HepG2 (cell line): Measurements from ENCODE around the gene GSDME. TPM values are rescaled to one million over a fixed set of nuclear protein-coding genes. Genes with fewer than 3 reads are reported as not detected.

Experiments
- CREM ChIP-seq, 2 experiments: sonication (generic) in 1 of 2; formaldehyde crosslinking in 1 of 2; IDR thresholded peaks; 2 replicates each; pipeline versions ENCODE4 v1.4.0 to v1.6.1; 2016 to 2020; ENCODE audit warnings: antibody characterized with exemption in 1 of 2, mild to moderate bottlenecking in 1 of 2, missing genetic modification reagents in 1 of 2
- FOXA3 ChIP-seq: IDR thresholded peaks from 2 replicates; pipeline ENCODE4 v1.6.1; 2016; ENCODE audit warnings: missing genetic modification reagents, missing compliant biosample characterization
- PLRG1 ChIP-seq: fragments of 450-650 bp; conservative IDR thresholded peaks from 2 replicates; pipeline ENCODE4 v1.6.1; 2016
- SIX1 ChIP-seq: sonication (generic); formaldehyde crosslinking; IDR thresholded peaks from 2 replicates; pipeline ENCODE4 v1.4.0; 2020; ENCODE audit warnings: missing genetic modification reagents, borderline replicate concordance
- TGIF2 ChIP-seq: IDR thresholded peaks from 2 replicates; pipeline ENCODE4 v1.6.1; 2016; ENCODE audit warnings: control low read depth, missing compliant biosample characterization
- YEATS4 ChIP-seq: sonication (generic); formaldehyde crosslinking; IDR thresholded peaks from 2 replicates; pipeline ENCODE4 v1.4.0; 2020; ENCODE audit warnings: missing genetic modification reagents, borderline replicate concordance
- ZBTB20 ChIP-seq: sonication (generic); formaldehyde crosslinking; IDR thresholded peaks from 2 replicates; pipeline ENCODE4 v1.8.1; 2023; ENCODE audit warnings: missing genetic modification reagents, low read depth, mild to moderate bottlenecking, borderline replicate concordance
- ZBTB3 ChIP-seq: sonication (generic); formaldehyde crosslinking; IDR thresholded peaks from 2 replicates; pipeline ENCODE4 v1.4.0; 2020; ENCODE audit warnings: low read depth, mild to moderate bottlenecking, moderate library complexity, missing genetic modification reagents, borderline replicate concordance
- ZNF501 ChIP-seq: sonication (generic); formaldehyde crosslinking; IDR thresholded peaks from 2 replicates; pipeline ENCODE4 v1.5.1; 2020; ENCODE audit warnings: mild to moderate bottlenecking, moderate library complexity, missing genetic modification reagents
- ZNF616 ChIP-seq: sonication (generic); formaldehyde crosslinking; IDR thresholded peaks from 2 replicates; pipeline ENCODE4 v1.5.0; 2020; ENCODE audit warnings: low read depth, mild to moderate bottlenecking, missing genetic modification reagents
- ZNF7 ChIP-seq: IDR thresholded peaks from 2 replicates; pipeline ENCODE4 v1.6.1; 2016; ENCODE audit warnings: missing biosample characterization, missing genetic modification reagents
- ZNF841 ChIP-seq: sonication (generic); formaldehyde crosslinking; IDR thresholded peaks from 2 replicates; pipeline ENCODE4 v1.8.1; 2023; ENCODE audit warnings: missing genetic modification reagents, borderline replicate concordance
- polyA plus RNA-seq, 8 experiments: library from polyadenylated mRNA; depleted of rRNA in 3 of 8; stranded (reverse) in 7 of 8; unstranded in 1 of 8; fragments of >200 nt; fragmentation: Illumina TruSeq in 4 of 8; extraction: Trizol in 4 of 8; gene quantifications; 2 replicates each; pipeline versions ENCODE4 v1.2.1 to v1.2.3, GENCODE V29; 2011 to 2016; ENCODE audit warnings: low read depth in 4 of 8, missing spikeins in 1 of 8, mixed read lengths in 1 of 8; ENCODE audit not compliant: insufficient read depth in 1 of 8
- total RNA-seq, 5 experiments: library from RNA; depleted of rRNA; stranded (reverse); fragments of >200 nt; fragmentation: Illumina TruSeq; extraction: Trizol; gene quantifications; 2 replicates each; pipeline ENCODE4 v1.2.3, GENCODE V29; 2016; ENCODE audit warnings: low read depth in 1 of 5
- TF ChIP-seq, protein P1 (sequence below): sonication (generic); formaldehyde crosslinking; IDR thresholded peaks from 2 replicates; pipeline ENCODE4 v1.5.0; 2020; ENCODE audit warnings: mild to moderate bottlenecking, missing genetic modification reagents, borderline replicate concordance
- TF ChIP-seq, protein P2 (sequence below): sonication (generic); formaldehyde crosslinking; IDR thresholded peaks from 2 replicates; pipeline ENCODE4 v1.4.0; 2020; ENCODE audit warnings: mild to moderate bottlenecking, missing genetic modification reagents
- TF ChIP-seq, protein P3 (sequence below): sonication (generic); formaldehyde crosslinking; IDR thresholded peaks from 2 replicates; pipeline ENCODE4 v1.4.0; 2020; ENCODE audit warnings: missing genetic modification reagents, borderline replicate concordance
- TF ChIP-seq, protein P4 (sequence below): sonication (generic); formaldehyde crosslinking; IDR thresholded peaks from 2 replicates; pipeline ENCODE4 v1.5.0; 2020; ENCODE audit warnings: mild to moderate bottlenecking, missing genetic modification reagents
- TF ChIP-seq, protein P5 (sequence below): sonication (generic); formaldehyde crosslinking; IDR thresholded peaks from 2 replicates; pipeline ENCODE4 v1.4.0; 2020; ENCODE audit warnings: missing genetic modification reagents

The GSDME gene
- total and polyA plus RNA-seq, 2 of the 13 experiments (the other 11 are each of a cell fraction or from before 2014, with no cell fraction given), result 19.2 to 28.2 TPM

DNA sequence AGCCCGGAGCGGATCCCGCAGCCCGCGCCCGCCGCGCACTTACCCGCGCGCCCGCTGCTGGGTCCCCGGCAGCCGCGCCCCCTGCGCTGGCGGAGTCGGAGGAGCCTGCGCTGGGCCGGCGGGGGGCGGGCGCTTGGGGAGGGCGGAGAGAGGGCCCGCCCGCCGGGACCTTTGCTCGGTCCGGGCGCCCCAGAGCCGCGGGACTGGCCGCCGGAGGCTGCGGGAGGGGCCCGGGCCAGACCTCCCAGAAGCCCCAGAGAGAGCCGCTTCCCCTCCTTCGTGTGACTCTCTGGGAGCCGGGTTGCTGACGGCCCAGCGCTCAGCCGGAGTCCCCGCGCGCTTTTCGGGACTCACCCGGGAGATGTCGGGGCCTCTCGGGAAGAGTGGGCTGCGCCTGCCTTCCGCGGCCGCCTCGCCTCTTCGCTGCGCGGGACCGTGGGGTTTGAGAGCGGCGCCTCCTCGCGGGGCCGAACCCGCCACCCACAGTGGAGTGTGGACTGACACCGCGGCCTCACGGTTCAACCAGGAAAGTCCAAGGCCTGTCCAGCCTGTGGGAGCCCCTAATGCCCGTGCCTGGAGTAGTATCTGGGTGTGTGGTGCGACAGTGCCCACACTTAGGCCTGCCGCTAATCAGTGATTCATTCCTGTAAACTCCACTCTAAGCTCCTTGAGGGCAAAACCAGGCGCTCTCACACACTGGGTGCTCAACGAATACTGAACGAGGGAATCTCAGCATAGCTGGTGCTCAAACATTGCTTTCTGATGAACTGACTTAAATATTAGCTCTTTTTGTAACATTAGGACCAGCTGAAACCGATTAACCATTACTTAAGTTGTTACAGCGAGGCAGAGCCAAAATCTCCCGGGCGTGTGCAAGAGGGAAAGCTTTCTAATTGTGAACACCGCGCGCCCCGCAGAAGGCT lies at the start of gene GSDME (continued):
- TF ChIP-seq, protein P1, sequence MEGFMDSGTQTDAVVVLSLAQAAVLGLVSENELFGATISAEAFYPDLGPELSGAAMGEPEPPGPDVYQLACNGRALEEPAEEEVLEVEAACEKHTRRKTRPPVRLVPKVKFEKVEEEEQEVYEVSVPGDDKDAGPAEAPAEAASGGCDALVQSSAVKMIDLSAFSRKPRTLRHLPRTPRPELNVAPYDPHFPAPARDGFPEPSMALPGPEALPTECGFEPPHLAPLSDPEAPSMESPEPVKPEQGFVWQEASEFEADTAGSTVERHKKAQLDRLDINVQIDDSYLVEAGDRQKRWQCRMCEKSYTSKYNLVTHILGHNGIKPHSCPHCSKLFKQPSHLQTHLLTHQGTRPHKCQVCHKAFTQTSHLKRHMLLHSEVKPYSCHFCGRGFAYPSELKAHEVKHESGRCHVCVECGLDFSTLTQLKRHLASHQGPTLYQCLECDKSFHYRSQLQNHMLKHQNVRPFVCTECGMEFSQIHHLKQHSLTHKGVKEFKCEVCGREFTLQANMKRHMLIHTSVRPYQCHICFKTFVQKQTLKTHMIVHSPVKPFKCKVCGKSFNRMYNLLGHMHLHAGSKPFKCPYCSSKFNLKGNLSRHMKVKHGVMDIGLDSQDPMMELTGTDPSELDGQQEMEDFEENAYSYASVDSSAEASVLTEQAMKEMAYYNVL (CRISPR knock-in tag), result no peak
- TF ChIP-seq CREM (IDR thresholded peaks at IDR 0.05) (no peak), CREM (CRISPR knock-in tag; IDR thresholded peaks at IDR 0.05) (no peak), YEATS4 (CRISPR knock-in tag) (no peak; the same call in 1 of the 2 replicates), ZNF501 (CRISPR knock-in tag) (peak; percentile 59; the same call in 1 of the 2 replicates), FOXA3 (no peak), PLRG1 (no peak), ZNF7 (CRISPR knock-in tag) (peak; percentile 34; the same call in 1 of the 2 replicates), ZNF616 (CRISPR knock-in tag) (no peak), ZNF841 (CRISPR knock-in tag) (no peak), SIX1 (no peak), TGIF2 (no peak), ZBTB3 (CRISPR knock-in tag) (no peak), ZBTB20 (CRISPR knock-in tag) (no peak)
- TF ChIP-seq, protein P2, sequence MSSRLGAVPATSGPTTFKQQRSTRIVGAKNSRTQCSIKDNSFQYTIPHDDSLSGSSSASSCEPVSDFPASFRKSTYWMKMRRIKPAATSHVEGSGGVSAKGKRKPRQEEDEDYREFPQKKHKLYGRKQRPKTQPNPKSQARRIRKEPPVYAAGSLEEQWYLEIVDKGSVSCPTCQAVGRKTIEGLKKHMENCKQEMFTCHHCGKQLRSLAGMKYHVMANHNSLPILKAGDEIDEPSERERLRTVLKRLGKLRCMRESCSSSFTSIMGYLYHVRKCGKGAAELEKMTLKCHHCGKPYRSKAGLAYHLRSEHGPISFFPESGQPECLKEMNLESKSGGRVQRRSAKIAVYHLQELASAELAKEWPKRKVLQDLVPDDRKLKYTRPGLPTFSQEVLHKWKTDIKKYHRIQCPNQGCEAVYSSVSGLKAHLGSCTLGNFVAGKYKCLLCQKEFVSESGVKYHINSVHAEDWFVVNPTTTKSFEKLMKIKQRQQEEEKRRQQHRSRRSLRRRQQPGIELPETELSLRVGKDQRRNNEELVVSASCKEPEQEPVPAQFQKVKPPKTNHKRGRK (CRISPR knock-in tag), result no peak
- TF ChIP-seq, protein P3, sequence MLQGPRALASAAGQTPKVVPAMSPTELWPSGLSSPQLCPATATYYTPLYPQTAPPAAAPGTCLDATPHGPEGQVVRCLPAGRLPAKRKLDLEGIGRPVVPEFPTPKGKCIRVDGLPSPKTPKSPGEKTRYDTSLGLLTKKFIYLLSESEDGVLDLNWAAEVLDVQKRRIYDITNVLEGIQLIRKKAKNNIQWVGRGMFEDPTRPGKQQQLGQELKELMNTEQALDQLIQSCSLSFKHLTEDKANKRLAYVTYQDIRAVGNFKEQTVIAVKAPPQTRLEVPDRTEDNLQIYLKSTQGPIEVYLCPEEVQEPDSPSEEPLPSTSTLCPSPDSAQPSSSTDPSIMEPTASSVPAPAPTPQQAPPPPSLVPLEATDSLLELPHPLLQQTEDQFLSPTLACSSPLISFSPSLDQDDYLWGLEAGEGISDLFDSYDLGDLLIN (CRISPR knock-in tag), result no peak
- TF ChIP-seq, protein P4, sequence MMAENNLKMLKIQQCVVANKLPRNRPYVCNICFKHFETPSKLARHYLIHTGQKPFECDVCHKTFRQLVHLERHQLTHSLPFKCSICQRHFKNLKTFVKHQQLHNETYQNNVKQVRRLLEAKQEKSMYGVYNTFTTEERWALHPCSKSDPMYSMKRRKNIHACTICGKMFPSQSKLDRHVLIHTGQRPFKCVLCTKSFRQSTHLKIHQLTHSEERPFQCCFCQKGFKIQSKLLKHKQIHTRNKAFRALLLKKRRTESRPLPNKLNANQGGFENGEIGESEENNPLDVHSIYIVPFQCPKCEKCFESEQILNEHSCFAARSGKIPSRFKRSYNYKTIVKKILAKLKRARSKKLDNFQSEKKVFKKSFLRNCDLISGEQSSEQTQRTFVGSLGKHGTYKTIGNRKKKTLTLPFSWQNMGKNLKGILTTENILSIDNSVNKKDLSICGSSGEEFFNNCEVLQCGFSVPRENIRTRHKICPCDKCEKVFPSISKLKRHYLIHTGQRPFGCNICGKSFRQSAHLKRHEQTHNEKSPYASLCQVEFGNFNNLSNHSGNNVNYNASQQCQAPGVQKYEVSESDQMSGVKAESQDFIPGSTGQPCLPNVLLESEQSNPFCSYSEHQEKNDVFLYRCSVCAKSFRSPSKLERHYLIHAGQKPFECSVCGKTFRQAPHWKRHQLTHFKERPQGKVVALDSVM (CRISPR knock-in tag), result no peak; the same call in 1 of the 2 replicates
- TF ChIP-seq, protein P5, sequence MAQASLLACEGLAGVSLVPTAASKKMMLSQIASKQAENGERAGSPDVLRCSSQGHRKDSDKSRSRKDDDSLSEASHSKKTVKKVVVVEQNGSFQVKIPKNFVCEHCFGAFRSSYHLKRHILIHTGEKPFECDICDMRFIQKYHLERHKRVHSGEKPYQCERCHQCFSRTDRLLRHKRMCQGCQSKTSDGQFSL (CRISPR knock-in tag), result no peak
